ES-I3 (cell line): Measurements from ENCODE around the gene RPS6KC1.
"Not testable (repeated sequence)": the region's sequence is repeated elsewhere in the genome, so short reads cannot be mapped to it uniquely, and the experiment has no call there.

Source experiments
- H3K36me3 ChIP-seq: 2 replicates; pipeline ENCODE4 v1.6.1; 2013; ENCODE audit warnings: mild to moderate bottlenecking, low read length, control low read depth, moderate library complexity; ENCODE audit not compliant: insufficient read depth
- H3K4me1 ChIP-seq: 2 replicates; pipeline ENCODE4 v1.6.1; 2013; ENCODE audit warnings: mild to moderate bottlenecking, control low read depth, low read length; ENCODE audit not compliant: insufficient read depth
- H3K9ac ChIP-seq: 2 replicates; pipeline ENCODE4 v1.6.1; 2013; ENCODE audit warnings: low read depth, mild to moderate bottlenecking, low read length, moderate library complexity
- H3K9me3 ChIP-seq: 2 replicates; pipeline ENCODE4 v1.6.1; 2013; ENCODE audit warnings: mild to moderate bottlenecking, low read length, moderate library complexity; ENCODE audit not compliant: control insufficient read depth, insufficient read depth

The RPS6KC1 gene

DNA sequence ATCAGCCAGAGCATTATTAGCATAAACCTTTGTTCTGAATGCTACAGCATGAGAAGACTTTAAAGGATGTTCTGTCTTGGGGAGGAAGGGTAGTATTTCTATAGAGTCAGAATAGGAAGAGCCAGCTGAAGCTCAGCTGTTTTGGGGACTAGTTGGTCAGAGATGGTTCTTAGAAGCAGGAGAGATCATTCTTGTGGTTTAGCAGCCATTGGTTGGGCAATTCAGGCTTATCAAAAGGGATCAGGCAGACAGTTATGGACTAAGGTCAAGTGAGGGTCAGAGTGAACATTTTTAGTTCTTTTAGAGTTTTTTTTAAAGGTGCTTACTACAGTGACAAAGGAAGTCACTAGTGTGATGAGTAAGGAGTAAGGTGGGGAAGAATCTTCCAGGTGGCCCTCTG is 245.5 kb downstream of the RPS6KC1 start:
- Histone ChIP-seq H3K36me3 (no peaks in the 10 kb centered on the region; the same call in 1 of the 2 replicates), H3K9ac (no peak overlapping the region), H3K4me1 (0 out of 2 replicates have a peak, but pooled peaks cover 10% of the 10 kb centered on the region), H3K9me3 (no peaks in the 10 kb centered on the region; the same call in 1 of the 2 replicates)

DNA sequence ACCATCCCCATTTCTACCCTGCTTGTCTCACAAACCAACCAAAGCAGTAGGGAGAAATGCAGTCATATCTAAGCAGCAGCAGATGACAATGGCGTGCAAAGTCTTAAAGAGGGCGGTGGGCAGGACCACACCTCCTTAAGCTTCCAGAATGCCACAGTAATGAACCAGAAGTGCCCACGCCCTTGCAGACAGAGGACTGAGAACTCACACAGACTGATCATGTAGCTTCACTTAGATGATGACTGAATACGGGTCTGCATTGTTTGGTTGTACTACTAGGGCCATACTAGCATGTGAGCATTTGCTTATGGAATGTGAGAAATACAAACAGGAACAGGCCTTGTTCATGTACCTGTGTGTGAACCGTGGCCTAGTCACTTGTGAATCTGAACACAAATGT is 246.0 kb downstream of the RPS6KC1 start:
- Histone ChIP-seq H3K9ac (no peak overlapping the region), H3K4me1 (0 out of 2 replicates have a peak, but pooled peaks cover 10% of the 10 kb centered on the region), H3K9me3 (no peaks in the 10 kb centered on the region; the same call in 1 of the 2 replicates), H3K36me3 (no peaks in the 10 kb centered on the region; the same call in 1 of the 2 replicates)

DNA sequence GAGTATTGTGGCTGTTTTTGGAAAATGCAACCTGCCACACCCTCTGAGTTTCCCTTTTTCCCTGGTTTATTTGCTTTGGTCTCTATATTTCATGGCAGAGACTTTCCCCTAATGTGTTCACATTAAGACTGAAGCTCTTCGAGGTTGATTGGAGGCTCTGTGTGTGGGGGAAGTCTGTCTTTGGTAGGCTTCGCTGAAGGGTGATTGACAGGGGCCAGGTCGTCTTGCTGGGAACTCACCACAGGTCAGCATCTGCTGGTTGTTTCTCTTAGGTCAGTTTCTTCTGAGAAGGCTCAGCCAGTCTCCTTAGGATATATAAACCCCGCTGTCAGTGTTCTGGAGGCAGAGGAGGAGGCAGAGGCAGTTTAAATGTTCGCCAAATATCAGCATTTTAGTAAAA is 249.4 kb downstream of the RPS6KC1 start:
- no peaks in the 10 kb centered on the region; the same call in 1 of the 2 replicates for H3K36me3 ChIP-seq
- no peaks in the 10 kb centered on the region; the same call in 1 of the 2 replicates for H3K9me3 ChIP-seq
- H3K9ac ChIP-seq = no peak overlapping the region
- peaks cover 7% of the 10 kb centered on the region for H3K4me1 ChIP-seq

DNA sequence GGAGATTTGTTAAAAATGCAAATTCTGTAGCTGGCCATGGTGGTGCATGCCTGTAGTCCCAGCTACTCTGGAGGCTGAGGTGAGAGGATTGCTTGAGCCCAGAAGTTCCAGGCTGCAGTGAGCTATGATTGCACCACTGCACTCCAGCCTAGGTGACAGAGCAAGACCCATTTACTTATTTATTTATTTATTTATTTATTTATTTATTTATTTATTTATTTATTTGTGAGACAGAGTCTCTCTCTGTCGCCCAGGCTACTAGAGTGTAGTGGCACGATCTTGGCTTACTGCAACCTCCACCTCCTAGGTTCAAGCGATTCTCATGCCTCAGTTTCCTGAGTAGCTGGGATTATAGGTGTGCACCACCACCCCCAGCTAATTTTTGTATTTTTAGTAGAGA is 250.5 kb downstream of the RPS6KC1 start:
- H3K4me1 ChIP-seq, H3K9ac ChIP-seq, H3K36me3 ChIP-seq, H3K9me3 ChIP-seq: not testable (repeated sequence)

DNA sequence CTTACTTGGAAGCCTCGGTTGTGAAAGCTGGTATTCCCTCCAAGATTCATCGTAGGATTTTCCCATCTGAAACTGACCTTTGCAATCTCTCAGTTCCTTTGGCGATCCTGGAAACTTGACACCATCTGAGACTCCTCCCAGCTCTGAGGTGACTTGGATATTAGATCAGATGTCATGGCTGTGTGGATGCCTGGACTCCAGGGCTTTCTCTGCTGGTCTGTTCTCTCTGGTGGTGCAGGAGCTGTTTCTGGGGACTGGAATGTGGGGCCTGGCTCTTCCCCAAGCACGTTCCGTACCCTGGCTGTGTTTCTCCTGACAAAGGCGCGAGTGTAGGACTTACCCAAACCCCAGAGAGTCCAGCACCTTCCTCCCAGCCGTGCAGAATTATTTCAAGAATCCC is 252.2 kb downstream of the RPS6KC1 start:
- H3K9ac ChIP-seq = no peak overlapping the region
- H3K9me3 ChIP-seq = no peaks in the 10 kb centered on the region
- H3K36me3 ChIP-seq = no peaks in the 10 kb centered on the region; the same call in 1 of the 2 replicates
- peaks cover 7% of the 10 kb centered on the region for H3K4me1 ChIP-seq

DNA sequence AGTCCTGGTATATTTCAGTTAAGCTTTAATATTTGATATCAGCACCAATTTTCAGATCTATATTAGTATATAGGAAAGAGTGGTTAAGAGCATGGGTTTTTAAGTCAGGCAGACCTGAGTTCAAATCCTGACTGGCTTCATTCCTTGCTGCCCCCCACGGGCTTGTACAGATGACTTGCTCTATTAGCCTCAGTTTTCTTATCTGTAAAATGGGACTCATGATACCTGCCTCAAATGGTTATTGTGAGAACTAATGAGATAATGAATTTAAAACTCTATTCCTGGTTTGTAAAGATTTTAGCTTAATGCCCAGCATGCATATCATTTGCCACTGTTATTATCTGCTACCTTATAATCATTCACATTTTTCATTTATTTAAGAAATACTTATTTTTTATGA is 264.5 kb downstream of the RPS6KC1 start:
- no peaks in the 10 kb centered on the region for H3K36me3 ChIP-seq
- no peaks in the 10 kb centered on the region; the same call in 1 of the 2 replicates for H3K9me3 ChIP-seq
- no peak overlapping the region for H3K9ac ChIP-seq
- H3K4me1 ChIP-seq = no peaks in the 10 kb centered on the region

DNA sequence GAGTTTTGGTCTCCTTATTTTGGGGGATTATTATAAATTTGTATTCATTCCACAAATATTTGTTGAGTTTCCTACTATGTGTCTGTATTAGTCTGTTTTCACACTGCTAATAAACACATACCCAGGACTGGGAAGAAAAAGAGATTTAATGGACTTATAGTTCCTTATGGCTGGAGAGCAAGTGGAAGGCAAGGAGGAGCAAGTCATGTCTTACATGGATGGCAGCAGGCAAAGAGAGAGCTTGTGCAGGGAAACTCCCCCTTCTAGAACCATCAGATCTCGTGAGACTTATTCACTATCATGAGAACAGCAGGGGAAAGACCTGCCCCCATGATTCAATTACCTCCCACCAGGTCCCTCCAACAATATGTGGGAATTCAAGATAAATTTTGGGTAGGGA is 267.4 kb downstream of the RPS6KC1 start:
- not testable (repeated sequence) for H3K4me1 ChIP-seq

DNA sequence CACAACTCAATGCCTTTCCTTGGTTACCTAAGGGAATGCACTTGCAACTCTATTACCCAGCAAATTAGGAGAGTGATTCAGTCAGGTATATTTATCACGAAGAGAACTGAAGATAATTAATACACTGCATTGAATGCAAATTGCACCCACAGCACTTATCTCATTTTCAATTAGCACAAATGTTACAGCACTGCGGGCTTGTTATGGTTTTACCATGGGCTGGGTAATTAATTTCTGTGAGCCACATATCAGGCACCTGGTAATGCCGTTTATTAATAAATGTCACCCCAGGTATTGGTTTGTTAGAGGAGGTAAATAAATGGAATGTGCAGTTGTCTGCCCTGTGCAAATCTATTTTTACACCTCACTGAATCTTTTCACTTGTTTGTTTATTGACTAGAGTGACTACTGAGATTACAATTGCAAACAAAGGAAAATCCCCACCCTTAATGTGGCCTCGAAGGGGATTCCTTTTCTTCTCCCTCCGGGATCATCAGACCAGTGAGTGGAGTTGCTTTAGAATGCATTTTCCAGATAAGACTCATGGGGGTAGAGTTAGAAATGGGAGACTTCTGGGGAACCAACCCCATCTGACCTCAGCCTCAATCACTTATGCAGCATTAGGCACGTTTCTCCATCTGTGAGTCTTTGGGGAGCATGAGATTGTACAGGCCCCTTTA is 269.3 kb downstream of the RPS6KC1 start:
- H3K9ac ChIP-seq = no peak overlapping the region
- no peaks in the 10 kb centered on the region for H3K36me3 ChIP-seq
- no peaks in the 10 kb centered on the region; the same call in 1 of the 2 replicates for H3K9me3 ChIP-seq
- H3K4me1 ChIP-seq = peaks cover 5% of the 10 kb centered on the region; the same call in 1 of the 2 replicates

More for the DNA sequence above, 267.4 kb downstream of the RPS6KC1 start:
- H3K9me3 ChIP-seq, H3K36me3 ChIP-seq, H3K9ac ChIP-seq: not testable (repeated sequence)
